ENCODE data around the gene GPATCH1. TPM values are rescaled to one million over a fixed set of nuclear protein-coding genes. Genes with fewer than 3 reads are reported as not detected.

The GPATCH1 gene
- total and polyA plus RNA-seq, 2 of the 4 experiments (the other 2 are of a cell fraction) = 5.1 to 7.5 TPM

DNA sequence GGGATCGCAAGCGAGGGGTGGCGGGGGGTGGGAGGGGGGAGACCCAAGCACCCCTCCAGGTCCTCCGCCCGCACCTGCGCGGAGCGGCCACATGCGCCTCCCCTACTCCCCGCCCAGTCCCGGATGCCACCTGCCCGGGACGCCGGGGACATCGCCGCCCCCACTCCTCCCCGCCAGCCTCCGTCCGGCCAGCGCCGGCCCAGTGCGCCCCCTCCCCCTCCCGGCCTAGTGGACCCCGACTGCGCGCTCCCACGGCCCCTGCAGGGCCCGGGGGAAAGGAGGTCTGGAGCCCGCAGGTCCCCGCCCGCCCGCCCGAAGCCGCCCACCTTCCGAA is 16.6 kb upstream of the GPATCH1 start:
- Histone ChIP-seq H3K9ac (ENCODE audit: low read depth, low read length) (no peak overlapping the region), H4K8ac (ENCODE audit: low read depth in 2 of 2, low read length in 2 of 2) (no peak overlapping the region), H3K4ac (ENCODE audit: low read depth, low read length) (no peak overlapping the region), H2AK5ac (ENCODE audit: low read depth, low read length) (no peak overlapping the region), H3K56ac (ENCODE audit: extremely low read depth, insufficient read depth, low read length) (no peak overlapping the region), H4K5ac (ENCODE audit: low read depth, low read length) (no peak overlapping the region), H2BK5ac (ENCODE audit: low read depth, low read length, poor library complexity, severe bottlenecking) (no peak overlapping the region), H2BK15ac (ENCODE audit: low read depth, low read length) (no peak overlapping the region), H3K36me3 (ENCODE audit: control insufficient read depth, insufficient read depth, low read length) (no peaks in the 10 kb centered on the region), H3K4me1 (ENCODE audit: control insufficient read depth, insufficient read depth, low read length) (no peaks in the 10 kb centered on the region), H3K79me1 (ENCODE audit: low read depth in 1 of 2, low read length in 2 of 2) (peaks cover 0 to 6% of the 10 kb centered on the region in 2 experiments; a peak in 1 of 4 replicates), H4K20me1 (ENCODE audit: insufficient read depth, low read length) (peaks cover 4% of the 10 kb centered on the region; the same call in 1 of the 2 replicates), H3K14ac (replicated peaks; ENCODE audit: low read depth, low read length) (no peak overlapping the region), H3K9me1 (ENCODE audit: insufficient read depth, low read length) (no peaks in the 10 kb centered on the region), H3K23ac (ENCODE audit: low read depth, low read length) (no peak overlapping the region; the same call in 1 of the 2 replicates), H3K9me3 (ENCODE audit: control insufficient read depth, insufficient read depth, low read length) (no peaks in the 10 kb centered on the region), H4K91ac (ENCODE audit: insufficient read depth, low read depth, low read length) (no peak overlapping the region), H2BK120ac (ENCODE audit: low read depth, low read length) (no peak overlapping the region), H3K27ac (ENCODE audit: insufficient read depth, low read length) (no peak overlapping the region), H3K18ac (ENCODE audit: low read depth, low read length) (no peak overlapping the region), H3K27me3 (ENCODE audit: control insufficient read depth, insufficient read depth, low read length) (peaks cover 5% of the 10 kb centered on the region; the same call in 1 of the 2 replicates), H3K4me2 (ENCODE audit: low read depth, low read length) (peak overlapping the region; percentile 89), H2AK9ac (replicated peaks; ENCODE audit: low read depth, low read length, poor library complexity) (no peak overlapping the region), H2AFZ (replicated peaks; ENCODE audit: low read length, poor library complexity) (peak overlapping the region; percentile 83), H2BK20ac (ENCODE audit: low read depth, low read length) (no peak overlapping the region), H3K4me3 (ENCODE audit: insufficient read depth, low read depth, low read length) (peak overlapping the region; percentile 48)
- ATAC-seq (ENCODE audit: low read depth) (peak; percentile 64), DNase-seq (no peak)
- in situ Hi-C loops (cut with MboI; ENCODE audit: low sequenced_read_pairs) = no loop called here
- TF ChIP-seq, protein P1, sequence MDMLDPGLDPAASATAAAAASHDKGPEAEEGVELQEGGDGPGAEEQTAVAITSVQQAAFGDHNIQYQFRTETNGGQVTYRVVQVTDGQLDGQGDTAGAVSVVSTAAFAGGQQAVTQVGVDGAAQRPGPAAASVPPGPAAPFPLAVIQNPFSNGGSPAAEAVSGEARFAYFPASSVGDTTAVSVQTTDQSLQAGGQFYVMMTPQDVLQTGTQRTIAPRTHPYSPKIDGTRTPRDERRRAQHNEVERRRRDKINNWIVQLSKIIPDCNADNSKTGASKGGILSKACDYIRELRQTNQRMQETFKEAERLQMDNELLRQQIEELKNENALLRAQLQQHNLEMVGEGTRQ (IDR thresholded peaks at IDR 0.05; ENCODE audit: low read depth, low read length) = no peak
- TF ChIP-seq RAD21 (IDR thresholded peaks at IDR 0.05; ENCODE audit: low read length) (no peak), BHLHE40 (IDR thresholded peaks at IDR 0.05; ENCODE audit: low read depth, low read length) (no peak), MXI1 (IDR thresholded peaks at IDR 0.05; ENCODE audit: borderline replicate concordance, low read depth, low read length) (no peak), CEBPB (IDR thresholded peaks at IDR 0.05; ENCODE audit: low read depth, low read length) (no peak), MAZ (IDR thresholded peaks at IDR 0.05; ENCODE audit: borderline replicate concordance, low read depth, low read length) (no peak), NFE2L2 (IDR thresholded peaks at IDR 0.05; ENCODE audit: low read depth, low read length) (no peak), SMC3 (IDR thresholded peaks at IDR 0.05; ENCODE audit: low read depth, low read length) (no peak), MAFK (IDR thresholded peaks at IDR 0.05; ENCODE audit: low read depth, low read length) (no peak)
- TF ChIP-seq, protein P2, sequence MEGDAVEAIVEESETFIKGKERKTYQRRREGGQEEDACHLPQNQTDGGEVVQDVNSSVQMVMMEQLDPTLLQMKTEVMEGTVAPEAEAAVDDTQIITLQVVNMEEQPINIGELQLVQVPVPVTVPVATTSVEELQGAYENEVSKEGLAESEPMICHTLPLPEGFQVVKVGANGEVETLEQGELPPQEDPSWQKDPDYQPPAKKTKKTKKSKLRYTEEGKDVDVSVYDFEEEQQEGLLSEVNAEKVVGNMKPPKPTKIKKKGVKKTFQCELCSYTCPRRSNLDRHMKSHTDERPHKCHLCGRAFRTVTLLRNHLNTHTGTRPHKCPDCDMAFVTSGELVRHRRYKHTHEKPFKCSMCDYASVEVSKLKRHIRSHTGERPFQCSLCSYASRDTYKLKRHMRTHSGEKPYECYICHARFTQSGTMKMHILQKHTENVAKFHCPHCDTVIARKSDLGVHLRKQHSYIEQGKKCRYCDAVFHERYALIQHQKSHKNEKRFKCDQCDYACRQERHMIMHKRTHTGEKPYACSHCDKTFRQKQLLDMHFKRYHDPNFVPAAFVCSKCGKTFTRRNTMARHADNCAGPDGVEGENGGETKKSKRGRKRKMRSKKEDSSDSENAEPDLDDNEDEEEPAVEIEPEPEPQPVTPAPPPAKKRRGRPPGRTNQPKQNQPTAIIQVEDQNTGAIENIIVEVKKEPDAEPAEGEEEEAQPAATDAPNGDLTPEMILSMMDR (conservative IDR thresholded peaks at IDR 0.05; ENCODE audit: low read depth, low read length) = no peak
- dilution Hi-C loops (cut with HindIII; ENCODE audit: low sequenced_read_pairs, unreplicated experiment) = no loop called here
- ChIA-PET CTCF (no interaction called here), POLR2A (ENCODE audit: unreplicated experiment) (no interaction called here)
- 0% methylated on average over 2 of the region's 35 CpGs; no CpG with 5 or more reads in 1 of the 2 experiments for WGBS, 2 experiments (ENCODE audit: extremely low coverage in 2 of 2, insufficient read length in 1 of 2)
- no TSS peak for BruUV-seq (replicated peaks)
- intact Hi-C loops (cut with micrococcal nuclease) = no loop called here

Measured in IMR-90 (cell line).